Measurements from ENCODE around the gene ZBTB20.

The ZBTB20 gene

GRCh38 chr3:114563720-114564119, 583.4 kb downstream of the ZBTB20 start:
- Mint-ChIP-seq H3K4me1 (peaks cover 28% of the 10 kb centered on the region), H3K36me3 (peaks cover 31% of the 10 kb centered on the region), H3K27me3 (no peaks in the 10 kb centered on the region), H3K9me3 (no peaks in the 10 kb centered on the region), H3K27ac (no peak overlapping the region), H3K4me3 (no peak overlapping the region)
- ATAC-seq, result no peak

- H3K9me3 Mint-ChIP-seq, result no peaks in the 10 kb centered on the region
- no peak overlapping the region for H3K27ac Mint-ChIP-seq
- ATAC-seq, result no peak
- H3K4me3 Mint-ChIP-seq, result no peak overlapping the region
- H3K4me1 Mint-ChIP-seq, result peaks cover 23% of the 10 kb centered on the region
- peaks cover 31% of the 10 kb centered on the region for H3K36me3 Mint-ChIP-seq
- H3K27me3 Mint-ChIP-seq, result no peaks in the 10 kb centered on the region
These were observed 584.5 kb downstream of the ZBTB20 start for GRCh38 chr3:114562557-114562956.

- no peak overlapping the region for H3K27ac Mint-ChIP-seq
- no peak for ATAC-seq
- no peaks in the 10 kb centered on the region for H3K4me1 Mint-ChIP-seq
- H3K36me3 Mint-ChIP-seq, result peaks cover 12% of the 10 kb centered on the region
- no peaks in the 10 kb centered on the region for H3K27me3 Mint-ChIP-seq
- H3K9me3 Mint-ChIP-seq, result no peaks in the 10 kb centered on the region
- H3K4me3 Mint-ChIP-seq, result no peak overlapping the region
These were observed 588.8 kb downstream of the ZBTB20 start for GRCh38 chr3:114558271-114558670.

DNA sequence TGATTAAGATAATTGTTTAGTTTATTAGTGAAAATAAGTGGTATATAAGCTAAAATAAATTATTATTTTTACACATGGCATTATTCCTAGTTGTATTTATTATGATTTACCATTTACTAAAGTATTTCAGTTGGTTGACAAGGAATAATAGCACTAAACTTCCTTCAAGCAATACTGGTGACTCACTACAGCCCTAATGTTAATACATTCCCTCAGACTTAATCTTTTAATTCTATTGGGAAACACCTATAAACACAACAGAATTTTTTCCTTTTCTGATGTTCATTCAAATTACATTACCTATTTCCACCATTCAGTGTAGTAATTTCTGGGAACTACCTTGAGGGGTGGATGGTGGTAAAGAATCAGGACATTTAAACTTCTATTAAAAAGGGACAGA, 589.3 kb downstream of the ZBTB20 start:
- no peaks in the 10 kb centered on the region for H3K9me3 Mint-ChIP-seq
- peaks cover 12% of the 10 kb centered on the region for H3K36me3 Mint-ChIP-seq
- no peak overlapping the region for H3K27ac Mint-ChIP-seq
- H3K27me3 Mint-ChIP-seq, result no peaks in the 10 kb centered on the region
- no peak overlapping the region for H3K4me3 Mint-ChIP-seq
- no peaks in the 10 kb centered on the region for H3K4me1 Mint-ChIP-seq
- no peak for ATAC-seq

DNA sequence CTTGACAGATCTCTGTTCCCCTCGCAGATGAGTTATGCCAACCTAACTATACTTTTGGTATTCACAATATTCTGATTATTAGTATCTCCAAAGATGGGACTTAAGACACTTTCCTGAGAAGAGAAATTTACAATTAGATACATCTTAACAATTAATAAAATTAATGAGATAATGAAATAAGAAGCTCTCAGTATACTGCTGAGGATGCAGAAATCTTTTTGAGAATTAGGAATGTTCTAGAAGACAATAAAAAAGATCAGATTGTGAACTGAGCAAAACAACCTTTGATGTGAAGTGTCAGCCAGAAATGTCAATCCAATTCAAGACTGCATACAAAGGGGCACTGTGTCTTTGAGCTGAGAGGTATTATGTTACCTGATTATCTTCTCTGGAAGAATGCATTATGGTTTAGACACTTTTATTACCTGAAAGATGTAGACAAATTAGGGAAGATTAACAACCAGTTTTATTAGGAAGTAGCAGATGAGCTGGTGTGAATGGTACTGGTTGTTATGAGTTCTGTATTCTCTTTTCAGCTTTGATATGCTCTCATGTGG, 590.4 kb downstream of the ZBTB20 start:
- H3K27me3 Mint-ChIP-seq, result no peaks in the 10 kb centered on the region
- ATAC-seq, result no peak
- no peak overlapping the region for H3K4me3 Mint-ChIP-seq
- no peak overlapping the region for H3K27ac Mint-ChIP-seq
- H3K36me3 Mint-ChIP-seq, result peaks cover 5% of the 10 kb centered on the region
- no peaks in the 10 kb centered on the region for H3K4me1 Mint-ChIP-seq
- no peaks in the 10 kb centered on the region for H3K9me3 Mint-ChIP-seq

DNA sequence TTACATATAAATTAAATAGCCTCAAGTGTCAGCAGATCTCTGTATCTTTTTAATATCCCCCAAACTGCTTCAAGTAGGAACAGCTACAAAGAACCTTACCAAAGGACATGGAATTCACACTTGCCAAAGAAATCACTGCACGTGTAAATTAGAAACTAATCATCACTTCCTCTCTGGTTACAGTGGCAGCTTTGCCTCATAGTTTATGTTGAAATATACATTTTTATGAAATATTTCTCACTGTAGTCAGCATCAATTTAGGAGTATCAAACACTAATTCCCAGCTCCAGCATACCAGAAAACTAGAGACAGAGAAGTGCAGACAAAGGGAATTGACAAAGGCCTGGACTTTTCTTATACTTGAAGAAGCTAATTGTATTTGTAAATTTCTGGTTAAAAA, 592.4 kb downstream of the ZBTB20 start:
- Mint-ChIP-seq H3K4me1 (no peaks in the 10 kb centered on the region), H3K4me3 (no peak overlapping the region), H3K36me3 (peaks cover 5% of the 10 kb centered on the region), H3K27me3 (no peaks in the 10 kb centered on the region), H3K9me3 (no peaks in the 10 kb centered on the region), H3K27ac (no peak overlapping the region)
- no peak for ATAC-seq

DNA sequence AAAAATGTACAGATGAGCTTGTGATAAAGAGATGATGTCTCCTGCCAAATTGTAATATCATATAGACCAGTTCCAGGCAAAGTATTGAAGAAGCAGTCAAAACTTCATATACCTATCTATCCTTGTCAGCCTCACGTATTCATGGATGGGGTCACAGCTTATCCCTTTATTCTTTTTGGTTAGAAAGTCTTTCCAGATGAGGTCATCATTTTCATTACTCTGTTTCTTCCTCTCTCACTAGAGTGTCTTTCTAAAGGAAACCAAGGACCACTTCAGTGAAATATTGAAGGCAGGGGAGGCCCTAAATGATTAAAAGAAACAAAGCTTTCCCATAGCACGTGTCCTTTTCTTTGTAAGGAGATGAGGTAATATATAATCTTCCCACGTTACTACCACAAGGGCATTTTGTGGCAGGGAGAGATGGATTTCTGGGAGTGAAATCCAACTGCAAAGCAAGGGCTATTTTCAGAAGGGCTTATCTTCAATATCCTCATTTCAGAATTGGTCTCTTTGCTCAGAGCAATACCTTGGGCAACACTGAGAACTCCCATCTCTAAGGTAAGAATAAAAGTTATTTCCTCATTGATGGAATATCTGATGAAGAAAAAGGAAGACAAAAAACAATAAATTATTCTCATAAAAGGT, 593.0 kb downstream of the ZBTB20 start:
- peaks cover 5% of the 10 kb centered on the region for H3K36me3 Mint-ChIP-seq
- no peaks in the 10 kb centered on the region for H3K27me3 Mint-ChIP-seq
- H3K27ac Mint-ChIP-seq, result no peak overlapping the region
- no peaks in the 10 kb centered on the region for H3K4me1 Mint-ChIP-seq
- no peak overlapping the region for H3K4me3 Mint-ChIP-seq
- H3K9me3 Mint-ChIP-seq, result no peaks in the 10 kb centered on the region
- no peak for ATAC-seq

DNA sequence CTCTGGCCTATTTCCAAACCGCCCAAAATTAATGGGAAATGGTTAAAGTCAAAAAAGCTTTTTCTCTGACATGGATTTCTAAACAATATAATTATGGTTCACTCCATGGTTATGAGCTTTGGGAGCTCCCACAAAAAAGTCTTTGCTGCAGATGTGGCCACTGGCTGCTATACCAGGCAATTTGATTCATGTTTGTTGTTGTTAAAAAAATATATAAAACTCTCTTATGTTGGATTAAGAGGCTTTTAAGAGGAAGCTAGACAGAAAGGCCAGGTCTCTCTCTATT, 594.6 kb downstream of the ZBTB20 start:
- no peak overlapping the region for H3K27ac Mint-ChIP-seq
- no peaks in the 10 kb centered on the region for H3K4me1 Mint-ChIP-seq
- no peak overlapping the region for H3K4me3 Mint-ChIP-seq
- H3K27me3 Mint-ChIP-seq, result no peaks in the 10 kb centered on the region
- peaks cover 5% of the 10 kb centered on the region for H3K36me3 Mint-ChIP-seq
- ATAC-seq, result no peak
- H3K9me3 Mint-ChIP-seq, result no peaks in the 10 kb centered on the region

- no peaks in the 10 kb centered on the region for H3K9me3 Mint-ChIP-seq
- no peak for ATAC-seq
- no peak overlapping the region for H3K27ac Mint-ChIP-seq
- H3K4me3 Mint-ChIP-seq, result no peak overlapping the region
- no peaks in the 10 kb centered on the region for H3K27me3 Mint-ChIP-seq
- H3K4me1 Mint-ChIP-seq, result no peaks in the 10 kb centered on the region
- peaks cover 3% of the 10 kb centered on the region for H3K36me3 Mint-ChIP-seq
These were observed 595.1 kb downstream of the ZBTB20 start for GRCh38 chr3:114551770-114552526.

DNA sequence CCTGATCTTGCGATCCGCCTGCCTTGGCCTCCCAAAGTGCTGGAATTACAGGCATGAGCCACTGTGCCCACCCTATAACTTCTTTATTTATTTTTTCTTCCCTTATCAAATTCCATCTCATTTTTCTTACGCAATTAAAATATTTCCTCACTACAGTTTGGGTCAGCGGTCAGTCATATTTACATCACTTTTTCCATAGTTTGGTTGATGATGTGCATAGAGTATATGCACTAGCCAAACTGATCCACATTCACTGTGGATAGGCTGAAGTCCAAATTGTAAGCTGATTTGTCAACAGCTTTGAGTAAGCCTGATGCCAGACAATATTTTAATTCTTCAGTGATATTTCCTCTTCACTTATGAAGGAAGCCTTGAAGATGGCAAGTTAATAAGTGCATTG, 596.9 kb downstream of the ZBTB20 start:
- ATAC-seq, result no peak
- H3K9me3 Mint-ChIP-seq, result no peaks in the 10 kb centered on the region
- H3K4me3 Mint-ChIP-seq, result no peak overlapping the region
- H3K27me3 Mint-ChIP-seq, result no peaks in the 10 kb centered on the region
- no peak overlapping the region for H3K27ac Mint-ChIP-seq
- no peaks in the 10 kb centered on the region for H3K36me3 Mint-ChIP-seq
- no peaks in the 10 kb centered on the region for H3K4me1 Mint-ChIP-seq

DNA sequence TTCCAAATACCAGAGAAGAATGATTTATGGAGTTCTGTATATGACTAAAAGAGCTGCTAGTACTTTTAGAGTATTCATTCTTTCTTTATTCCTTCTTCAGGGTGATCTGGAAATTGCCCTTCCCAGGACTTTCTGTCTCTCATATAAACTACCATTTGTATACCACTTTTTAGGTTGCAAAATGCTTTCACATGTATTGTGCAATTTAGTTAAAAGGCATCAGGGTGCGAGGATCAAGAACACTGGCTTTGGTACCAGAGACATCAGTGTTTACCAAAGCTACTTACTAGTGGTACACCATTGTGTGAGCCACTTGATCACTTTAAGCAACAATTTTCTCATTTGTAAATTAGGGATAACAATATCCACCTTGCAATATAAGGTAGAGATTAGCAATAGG, 601.9 kb downstream of the ZBTB20 start:
- H3K4me1 Mint-ChIP-seq, result peaks cover 4% of the 10 kb centered on the region
- no peaks in the 10 kb centered on the region for H3K36me3 Mint-ChIP-seq
- H3K9me3 Mint-ChIP-seq, result no peaks in the 10 kb centered on the region
- H3K27ac Mint-ChIP-seq, result no peak overlapping the region
- no peak overlapping the region for H3K4me3 Mint-ChIP-seq
- no peak for ATAC-seq
- no peaks in the 10 kb centered on the region for H3K27me3 Mint-ChIP-seq

GRCh38 chr3:114542359-114542758, 604.7 kb downstream of the ZBTB20 start:
- no peaks in the 10 kb centered on the region for H3K27me3 Mint-ChIP-seq
- H3K9me3 Mint-ChIP-seq, result no peaks in the 10 kb centered on the region
- ATAC-seq, result no peak
- no peak overlapping the region for H3K27ac Mint-ChIP-seq
- H3K36me3 Mint-ChIP-seq, result no peaks in the 10 kb centered on the region
- H3K4me1 Mint-ChIP-seq, result peaks cover 20% of the 10 kb centered on the region
- no peak overlapping the region for H3K4me3 Mint-ChIP-seq

GRCh38 chr3:114539525-114539924, 607.6 kb downstream of the ZBTB20 start:
- Mint-ChIP-seq H3K36me3 (no peaks in the 10 kb centered on the region), H3K27ac (no peak overlapping the region), H3K9me3 (no peaks in the 10 kb centered on the region), H3K4me1 (peaks cover 25% of the 10 kb centered on the region), H3K27me3 (no peaks in the 10 kb centered on the region), H3K4me3 (no peak overlapping the region)
- ATAC-seq, result no peak

DNA sequence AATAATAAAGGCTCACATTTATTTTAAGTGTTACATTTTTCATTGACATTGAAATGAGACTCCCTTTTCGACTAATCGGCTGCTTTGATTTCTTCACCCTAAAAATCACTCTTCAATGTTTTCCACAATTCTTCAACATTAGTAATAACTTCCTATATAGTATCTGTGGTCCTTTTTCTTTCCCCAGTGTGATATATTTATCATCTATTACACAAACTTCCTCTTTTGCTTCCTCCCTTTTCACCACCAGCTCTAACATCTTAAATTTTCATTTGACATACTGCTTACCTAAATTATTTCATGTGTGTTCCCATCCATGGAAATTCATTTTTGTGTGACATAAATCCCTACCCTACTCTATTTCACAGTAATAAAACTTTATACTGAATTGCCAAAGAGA, 608.9 kb downstream of the ZBTB20 start:
- no peak overlapping the region for H3K27ac Mint-ChIP-seq
- no peak for ATAC-seq

GRCh38 chr3:114528517-114528916, 618.6 kb downstream of the ZBTB20 start:
- no peak overlapping the region for H3K4me3 Mint-ChIP-seq
- H3K36me3 Mint-ChIP-seq, result peaks cover 22% of the 10 kb centered on the region
- H3K27ac Mint-ChIP-seq, result no peak overlapping the region
- no peaks in the 10 kb centered on the region for H3K27me3 Mint-ChIP-seq
- H3K4me1 Mint-ChIP-seq, result peaks cover 14% of the 10 kb centered on the region
- ATAC-seq, result no peak
- H3K9me3 Mint-ChIP-seq, result peaks cover 2% of the 10 kb centered on the region

More for the DNA sequence above, 608.9 kb downstream of the ZBTB20 start:
- peaks cover 25% of the 10 kb centered on the region for H3K4me1 Mint-ChIP-seq
- no peaks in the 10 kb centered on the region for H3K9me3 Mint-ChIP-seq
- no peaks in the 10 kb centered on the region for H3K27me3 Mint-ChIP-seq
- no peak overlapping the region for H3K4me3 Mint-ChIP-seq
- peaks cover 10% of the 10 kb centered on the region for H3K36me3 Mint-ChIP-seq

GRCh38 chr3:114527036-114527644, 619.9 kb downstream of the ZBTB20 start:
- Mint-ChIP-seq H3K27me3 (no peaks in the 10 kb centered on the region), H3K27ac (no peak overlapping the region), H3K36me3 (peaks cover 9% of the 10 kb centered on the region), H3K4me1 (peaks cover under 1% of the 10 kb centered on the region), H3K9me3 (no peaks in the 10 kb centered on the region), H3K4me3 (no peak overlapping the region)
- ATAC-seq, result no peak
